ENCODE results near the gene GZMB. TPM values are rescaled to one million over a fixed set of nuclear protein-coding genes. Genes with fewer than 3 reads are reported as not detected.
A peak's percentile ranks its signal among the peaks of the same experiment; 100 is the strongest.

The GZMB gene
- total RNA-seq, 3 donors from 2014 or later: 2.1 to 2.4 (median 2.1) TPM

DNA sequence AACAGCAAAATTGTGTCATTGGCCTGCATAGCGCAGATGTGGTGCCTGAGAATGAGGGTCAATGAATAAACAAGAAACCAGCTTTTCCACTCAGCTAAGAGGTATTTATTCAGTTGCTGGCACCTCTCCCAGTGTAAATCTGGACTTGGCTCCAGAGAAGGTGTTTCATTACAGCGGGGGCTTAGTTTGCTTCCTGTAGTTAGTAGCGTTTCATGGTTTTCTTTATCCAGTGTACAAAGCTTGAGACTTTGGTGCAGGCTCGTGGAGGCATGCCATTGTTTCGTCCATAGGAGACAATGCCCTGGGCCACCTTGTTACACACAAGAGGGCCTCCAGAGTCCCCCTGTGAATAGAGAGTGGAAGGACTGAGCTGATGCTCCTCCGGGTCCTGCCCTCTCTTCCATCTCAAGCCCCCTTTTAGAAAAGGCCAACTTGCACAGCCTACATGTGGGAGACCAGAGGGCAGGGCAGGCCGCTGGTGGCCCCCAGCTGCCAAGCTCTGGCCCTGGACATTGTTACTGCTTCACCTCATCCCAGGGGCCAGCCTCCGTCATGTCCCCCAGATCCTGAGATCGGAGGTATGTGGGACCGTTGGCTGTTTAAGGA is 3.0 kb downstream of the GZMB start:
- TF ChIP-seq, protein P1, sequence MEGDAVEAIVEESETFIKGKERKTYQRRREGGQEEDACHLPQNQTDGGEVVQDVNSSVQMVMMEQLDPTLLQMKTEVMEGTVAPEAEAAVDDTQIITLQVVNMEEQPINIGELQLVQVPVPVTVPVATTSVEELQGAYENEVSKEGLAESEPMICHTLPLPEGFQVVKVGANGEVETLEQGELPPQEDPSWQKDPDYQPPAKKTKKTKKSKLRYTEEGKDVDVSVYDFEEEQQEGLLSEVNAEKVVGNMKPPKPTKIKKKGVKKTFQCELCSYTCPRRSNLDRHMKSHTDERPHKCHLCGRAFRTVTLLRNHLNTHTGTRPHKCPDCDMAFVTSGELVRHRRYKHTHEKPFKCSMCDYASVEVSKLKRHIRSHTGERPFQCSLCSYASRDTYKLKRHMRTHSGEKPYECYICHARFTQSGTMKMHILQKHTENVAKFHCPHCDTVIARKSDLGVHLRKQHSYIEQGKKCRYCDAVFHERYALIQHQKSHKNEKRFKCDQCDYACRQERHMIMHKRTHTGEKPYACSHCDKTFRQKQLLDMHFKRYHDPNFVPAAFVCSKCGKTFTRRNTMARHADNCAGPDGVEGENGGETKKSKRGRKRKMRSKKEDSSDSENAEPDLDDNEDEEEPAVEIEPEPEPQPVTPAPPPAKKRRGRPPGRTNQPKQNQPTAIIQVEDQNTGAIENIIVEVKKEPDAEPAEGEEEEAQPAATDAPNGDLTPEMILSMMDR (IDR thresholded peaks at IDR 0.05): no peak
- Histone ChIP-seq H3K4me1 (ENCODE audit: low read depth) (no peaks in the 10 kb centered on the region), H3K4me3 (no peak overlapping the region), H3K9me3 (no peaks in the 10 kb centered on the region), H3K36me3 (ENCODE audit: low read depth) (no peaks in the 10 kb centered on the region)
- intact Hi-C loops (cut with DNase I, micrococcal nuclease): no loop called here
- ATAC-seq (peak; percentile 68), DNase-seq (peak in 1 of 3 donors; percentile 43)

DNA sequence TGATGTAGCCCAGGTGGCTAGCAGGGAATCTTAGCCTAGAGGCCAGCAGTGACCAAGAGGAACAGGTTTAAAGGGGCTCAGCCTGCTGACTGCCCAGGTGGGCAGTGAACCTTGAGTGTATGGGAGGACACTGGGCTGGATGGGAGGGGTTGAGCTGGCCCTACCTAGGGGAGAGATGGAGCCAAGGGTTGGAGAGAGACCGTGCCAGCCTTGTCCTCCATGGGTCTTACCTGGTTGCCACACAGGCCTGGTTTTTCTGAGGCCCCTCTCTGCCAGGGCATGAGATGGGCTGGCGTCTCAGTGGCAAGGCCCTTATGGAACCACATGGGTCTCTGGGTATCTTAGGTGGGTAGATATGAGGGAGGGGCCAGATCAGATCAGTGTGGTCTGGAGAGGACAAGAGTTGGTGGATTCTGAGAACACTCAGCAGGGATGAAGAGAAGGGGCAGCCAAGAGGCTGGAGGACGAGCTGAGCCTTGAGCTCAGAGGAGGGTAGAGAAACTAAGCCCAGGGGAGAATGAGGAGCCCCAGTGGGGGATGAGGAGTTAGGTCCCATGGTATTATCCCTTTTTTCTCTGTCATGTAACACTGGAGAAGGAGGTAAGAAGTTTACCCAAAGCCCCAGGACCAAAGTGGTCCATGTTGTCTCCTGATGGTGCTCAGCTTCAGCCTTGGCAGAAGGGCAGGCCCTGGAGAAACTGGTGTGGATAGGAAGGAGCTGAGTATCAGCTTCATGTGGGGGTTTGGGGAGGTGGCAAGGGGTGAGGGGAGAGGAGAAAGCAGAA is 3.7 kb downstream of the GZMB start:
- no peaks in the 10 kb centered on the region for H3K9me3 ChIP-seq
- no peaks in the 10 kb centered on the region for H3K36me3 ChIP-seq (ENCODE audit: low read depth)
- H3K4me3 ChIP-seq: no peak overlapping the region
- no peak for ATAC-seq
- H3K4me1 ChIP-seq (ENCODE audit: low read depth): no peaks in the 10 kb centered on the region
- TF ChIP-seq, protein P1 (IDR thresholded peaks at IDR 0.05): no peak
- DNase-seq: no peak
- intact Hi-C loops (cut with DNase I, micrococcal nuclease): no loop called here

DNA sequence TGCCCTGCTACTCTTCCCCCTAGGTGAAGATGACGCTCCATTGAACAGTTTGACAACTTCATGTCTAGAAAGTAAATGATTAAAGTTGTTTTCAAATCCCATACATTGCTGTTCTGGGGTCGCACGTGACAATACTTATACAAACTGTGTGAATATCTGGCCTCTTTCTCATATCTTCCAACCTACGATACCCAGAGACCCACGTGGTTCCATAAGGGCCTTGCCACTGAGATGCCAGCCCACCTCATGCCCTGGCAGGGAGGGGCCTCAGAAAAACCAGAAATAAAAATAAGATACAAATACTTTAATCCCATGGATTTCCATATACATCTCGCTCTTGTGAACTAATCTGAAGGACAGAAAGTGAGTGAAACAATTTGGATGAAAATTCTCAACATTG is 4.5 kb downstream of the GZMB start:
- TF ChIP-seq, protein P1 (IDR thresholded peaks at IDR 0.05): no peak
- Histone ChIP-seq H3K4me1 (ENCODE audit: low read depth) (no peaks in the 10 kb centered on the region), H3K4me3 (no peak overlapping the region), H3K36me3 (ENCODE audit: low read depth) (no peaks in the 10 kb centered on the region), H3K9me3 (no peaks in the 10 kb centered on the region)
- DNase-seq: no peak
- intact Hi-C loops (cut with DNase I, micrococcal nuclease): no loop called here
- ATAC-seq: no peak

DNA sequence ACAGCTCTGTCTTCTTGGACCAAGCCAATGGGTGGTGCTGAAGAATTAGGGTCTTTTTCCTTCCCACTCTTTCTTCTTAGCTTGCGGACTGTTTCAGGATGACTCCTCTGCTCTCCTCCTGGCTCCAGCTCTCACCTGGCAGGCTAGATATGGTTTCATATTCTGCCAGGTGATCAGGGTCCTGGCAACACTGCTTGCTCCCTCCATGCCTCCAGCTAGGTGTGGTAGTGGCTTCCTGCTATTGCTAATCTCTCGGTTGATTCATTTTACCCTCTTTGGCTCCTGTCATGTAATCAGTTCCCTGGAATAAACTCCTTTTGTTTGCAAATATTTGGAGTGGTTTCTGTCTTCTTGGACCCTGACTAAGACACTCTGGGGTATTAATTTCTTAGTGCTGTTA is 20.2 kb downstream of the GZMB start:
- intact Hi-C loops (cut with DNase I, micrococcal nuclease): no loop called here
- Histone ChIP-seq H3K4me1 (ENCODE audit: low read depth) (no peaks in the 10 kb centered on the region), H3K4me3 (no peak overlapping the region), H3K36me3 (ENCODE audit: low read depth) (no peaks in the 10 kb centered on the region), H3K9me3 (no peaks in the 10 kb centered on the region)
- TF ChIP-seq, protein P1 (IDR thresholded peaks at IDR 0.05): no peak
- ATAC-seq: no peak
- no peak for DNase-seq

DNA sequence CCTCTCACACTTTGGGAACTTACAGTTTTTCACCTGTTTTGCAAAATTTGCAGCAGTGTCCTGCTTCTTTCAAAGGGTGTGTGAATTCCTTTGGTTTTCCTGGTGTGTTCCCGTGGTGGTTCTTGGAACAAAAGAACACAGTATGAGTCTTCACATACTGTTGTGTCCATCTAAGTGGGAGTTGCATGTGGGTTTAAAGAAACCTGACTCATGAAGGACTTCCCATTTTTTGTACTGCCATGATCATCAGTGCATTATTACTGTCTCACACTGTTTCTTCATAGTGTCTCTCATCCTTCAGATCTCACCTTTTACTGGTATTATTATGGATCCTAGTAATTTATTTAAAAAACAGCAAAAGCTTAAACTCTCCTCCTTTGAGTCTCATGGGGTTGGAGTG is 20.7 kb downstream of the GZMB start:
- Histone ChIP-seq H3K4me3 (no peak overlapping the region), H3K4me1 (ENCODE audit: low read depth) (no peaks in the 10 kb centered on the region), H3K36me3 (ENCODE audit: low read depth) (no peaks in the 10 kb centered on the region), H3K9me3 (no peaks in the 10 kb centered on the region)
- intact Hi-C loops (cut with DNase I, micrococcal nuclease): no loop called here
- ATAC-seq (no peak), DNase-seq (no peak)
- TF ChIP-seq, protein P1 (IDR thresholded peaks at IDR 0.05): no peak
